Inflammatory macrophage treated with lipopolysaccharide for 1 hour (primary cell): Measurements from ENCODE around the gene ADAMTS18.
"Not testable (repeated sequence)": the region's sequence is repeated elsewhere in the genome, so short reads cannot be mapped to it uniquely, and the experiment has no call there.

Source experiments
- DNase-seq, 2 donors: peaks; one replicate each; pipeline ENCODE4 v3.0.0-alpha.2; 2020 to 2022

The ADAMTS18 gene

DNA sequence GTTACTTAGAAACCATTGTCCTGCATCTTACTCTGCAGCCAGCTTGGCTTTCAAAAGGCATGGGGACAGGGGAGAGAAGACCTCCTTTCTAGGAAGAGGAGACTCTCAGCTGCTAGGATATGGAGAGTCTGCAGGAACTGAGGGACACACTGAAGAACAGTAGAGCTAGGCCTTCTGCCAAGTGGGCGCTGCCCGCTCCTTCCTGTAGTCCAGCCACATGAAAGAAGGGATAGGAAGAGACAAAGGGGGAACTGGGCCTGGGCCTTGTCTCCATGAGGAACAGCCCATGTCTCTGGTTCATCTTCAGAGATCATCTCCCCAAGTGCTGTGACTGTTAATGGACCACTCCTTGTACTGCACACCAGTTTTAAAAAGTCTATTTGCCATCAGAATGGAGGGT lies 157.3 kb downstream of the ADAMTS18 start:
- DNase-seq, result no peak

DNA sequence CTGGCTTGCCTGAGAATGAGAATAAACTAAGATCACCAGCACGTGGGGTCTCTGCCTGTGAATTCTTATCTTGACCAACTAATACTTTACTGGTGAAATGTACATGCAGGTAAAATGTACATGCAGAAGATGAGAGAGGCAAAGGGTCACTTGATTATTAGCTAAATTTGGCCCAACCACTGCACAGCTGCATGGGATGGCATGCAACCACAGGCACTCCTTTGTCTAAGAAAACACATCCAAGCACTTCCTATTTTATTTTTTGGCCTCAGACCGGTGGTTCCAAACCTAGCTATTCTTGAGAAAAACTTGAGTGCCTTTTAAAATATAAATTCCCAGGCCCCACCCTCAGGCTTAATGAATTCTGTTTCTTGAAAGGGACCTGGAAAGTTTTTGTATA lies 157.7 kb downstream of the ADAMTS18 start:
- no peak for DNase-seq

DNA sequence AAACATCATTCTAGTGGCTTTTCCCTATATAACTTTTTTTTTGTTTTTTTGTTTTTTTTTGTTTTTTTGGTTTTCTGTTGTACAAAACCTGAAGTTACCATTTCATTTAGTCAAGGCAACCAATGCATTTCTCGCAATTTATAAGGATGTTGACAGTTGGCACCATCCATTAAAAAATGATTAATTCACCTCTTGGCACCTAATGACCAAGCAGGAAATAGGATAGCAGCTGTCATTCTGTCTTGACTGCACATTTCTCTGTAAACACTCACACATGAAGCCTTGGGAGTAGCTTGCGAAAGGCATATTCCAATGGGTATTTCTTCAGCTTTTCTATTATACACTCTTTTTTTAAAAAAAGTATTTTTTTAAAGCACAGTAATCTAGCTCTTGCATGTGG lies 158.2 kb downstream of the ADAMTS18 start:
- DNase-seq, result no peak

DNA sequence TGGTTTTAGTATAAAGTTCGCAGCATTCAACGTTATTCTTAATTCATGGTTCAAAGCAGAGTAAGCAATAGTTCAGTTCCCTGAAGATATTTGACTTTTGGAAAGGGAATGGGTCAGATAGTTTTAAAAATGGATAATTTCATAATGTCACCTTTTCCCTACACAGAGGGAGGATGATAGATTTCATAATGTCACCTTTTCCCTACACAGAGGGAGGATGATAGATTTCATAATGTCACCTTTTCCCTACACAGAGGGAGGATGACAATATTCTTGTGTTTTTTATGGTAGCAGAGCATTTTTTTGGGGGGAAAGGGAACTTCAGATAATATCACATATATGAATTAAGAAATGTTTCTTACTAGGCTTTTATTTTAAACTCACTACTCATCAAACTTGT lies 159.5 kb downstream of the ADAMTS18 start:
- DNase-seq, result not testable (repeated sequence)

DNA sequence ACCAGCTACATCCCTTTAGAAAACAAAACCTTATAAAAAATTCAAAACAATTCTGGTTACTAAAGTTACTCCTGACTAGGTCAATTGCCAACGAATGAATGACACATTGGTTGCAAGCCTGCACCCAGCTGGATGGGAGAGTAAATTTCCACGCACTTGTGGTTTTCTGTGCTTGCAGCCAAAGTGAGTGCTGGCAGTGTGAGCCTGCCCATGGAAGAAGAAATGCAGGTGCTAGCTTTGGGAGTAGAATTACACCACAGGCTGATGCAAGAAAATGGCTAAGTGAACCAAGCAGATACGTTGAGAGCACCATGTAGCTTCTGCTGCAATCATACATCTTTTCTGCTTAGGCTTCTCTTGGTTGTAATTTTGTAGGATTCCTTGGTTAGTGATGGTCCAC lies 161.0 kb downstream of the ADAMTS18 start:
- no peak for DNase-seq

DNA sequence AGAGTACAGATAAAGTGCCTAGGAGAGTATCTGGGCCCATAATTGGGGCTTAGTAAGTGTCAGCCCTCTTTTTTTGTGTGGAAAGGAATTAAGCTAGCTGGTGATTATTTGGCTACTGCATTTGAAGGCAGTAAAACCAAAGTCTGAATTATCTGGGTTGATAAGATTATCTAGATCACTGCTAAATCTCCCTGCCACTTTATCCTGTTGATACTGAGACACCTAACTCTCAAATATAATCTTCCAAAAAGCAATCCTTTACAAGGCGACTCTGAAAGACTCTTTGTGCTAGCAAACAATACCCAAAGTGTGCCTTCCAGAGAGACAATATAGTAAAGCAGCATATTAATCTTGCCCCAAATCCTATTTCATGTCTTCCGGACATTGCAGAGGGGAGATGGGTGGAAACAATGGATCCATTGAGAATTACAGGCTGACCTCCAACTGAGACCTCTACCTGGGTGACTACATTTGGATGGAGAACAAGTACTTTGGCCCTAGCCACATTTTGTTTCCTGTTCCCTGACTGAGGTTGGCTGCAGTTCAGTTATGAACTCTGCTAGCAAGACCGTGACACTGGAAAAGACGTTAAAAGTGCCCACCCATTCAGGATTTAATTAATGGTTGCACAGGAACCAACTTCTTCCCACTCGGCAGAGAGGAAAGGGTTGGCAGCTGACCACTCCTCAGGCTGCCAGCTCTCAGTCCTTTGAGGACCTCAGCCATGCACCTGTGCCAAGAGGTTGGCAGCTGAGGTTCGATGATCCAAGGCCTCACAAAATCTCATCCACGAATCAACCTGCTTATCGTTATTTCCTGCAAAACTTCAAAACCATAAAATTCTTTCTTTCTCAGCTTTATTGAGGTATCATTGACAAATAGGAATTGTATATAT lies 163.1 kb downstream of the ADAMTS18 start:
- DNase-seq, result no peak

DNA sequence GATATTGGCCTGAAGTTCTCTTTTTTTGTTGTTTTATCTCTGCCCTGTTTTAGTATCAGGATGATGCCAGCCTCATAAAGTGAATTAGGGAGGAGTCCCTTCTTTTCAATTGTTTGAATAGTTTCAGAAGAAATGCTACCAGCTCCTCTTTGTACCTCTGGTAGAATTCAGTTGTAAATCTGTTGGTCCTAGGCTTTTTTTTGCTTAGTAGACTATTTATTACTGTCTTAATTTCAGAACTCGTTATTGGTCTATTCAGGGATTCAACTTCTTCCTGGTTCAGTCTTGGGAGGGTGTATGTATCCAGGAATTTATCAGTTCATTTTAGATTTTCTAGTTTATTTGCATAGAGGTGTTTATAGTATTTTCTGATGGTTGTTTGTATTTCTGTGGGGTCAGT lies 168.6 kb downstream of the ADAMTS18 start:
- not testable (repeated sequence) for DNase-seq

DNA sequence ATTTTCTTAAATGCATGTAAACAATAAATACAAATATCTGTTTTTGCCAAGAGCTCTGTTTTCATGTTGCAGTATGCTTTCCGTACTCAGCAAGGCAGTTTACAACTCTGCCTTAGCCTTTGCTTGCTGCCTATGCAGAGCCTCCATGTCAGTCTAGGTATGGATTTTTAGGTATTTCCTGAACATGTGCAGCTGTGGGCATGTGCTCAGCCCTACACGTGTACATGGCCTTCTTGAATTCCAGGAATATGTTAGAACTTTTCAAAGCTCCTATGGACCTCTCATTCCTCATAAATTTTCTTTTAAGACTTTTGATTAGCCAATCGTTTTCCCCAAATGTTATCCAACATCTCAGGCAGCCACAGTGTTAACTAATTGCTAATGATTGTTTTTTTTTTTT lies 171.9 kb downstream of the ADAMTS18 start:
- DNase-seq, result no peak

DNA sequence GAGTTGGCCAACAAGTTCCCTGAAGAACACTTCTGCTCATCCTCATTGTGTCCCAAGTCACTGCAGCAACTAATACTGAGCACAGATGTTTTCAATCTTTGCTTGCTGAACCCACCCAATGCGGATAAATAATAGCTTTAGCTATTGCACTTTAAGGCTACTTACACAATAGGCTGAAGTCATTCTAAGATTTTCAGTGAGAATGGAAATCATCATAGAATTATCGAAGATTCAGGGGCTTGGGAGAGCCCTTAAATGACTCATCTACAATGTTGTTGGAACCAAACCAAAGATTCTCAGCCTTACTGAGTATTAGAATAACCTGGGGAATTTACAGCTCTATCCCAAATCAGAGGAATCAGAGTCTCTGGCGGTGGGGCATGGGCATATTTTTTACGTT lies 184.4 kb downstream of the ADAMTS18 start:
- DNase-seq, result no peak

DNA sequence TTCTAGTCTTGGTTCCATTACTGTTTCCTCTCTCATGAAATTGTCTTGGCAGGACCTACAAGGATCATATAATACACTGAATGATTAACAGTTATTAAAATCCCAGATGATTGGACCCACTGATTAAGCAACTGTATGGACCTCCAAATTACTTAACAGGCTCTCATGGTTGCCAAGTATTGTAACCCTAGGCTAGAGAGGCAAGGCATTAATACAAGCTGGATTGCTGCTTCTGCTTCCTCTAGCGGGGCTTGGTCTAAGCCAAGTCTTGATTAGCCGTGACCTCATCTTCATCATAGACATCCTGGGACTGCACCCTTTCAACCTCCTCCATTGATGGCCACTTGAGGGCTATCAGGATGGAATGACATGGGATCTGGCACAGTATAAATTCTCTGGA lies 188.7 kb downstream of the ADAMTS18 start:
- no peak for DNase-seq

DNA sequence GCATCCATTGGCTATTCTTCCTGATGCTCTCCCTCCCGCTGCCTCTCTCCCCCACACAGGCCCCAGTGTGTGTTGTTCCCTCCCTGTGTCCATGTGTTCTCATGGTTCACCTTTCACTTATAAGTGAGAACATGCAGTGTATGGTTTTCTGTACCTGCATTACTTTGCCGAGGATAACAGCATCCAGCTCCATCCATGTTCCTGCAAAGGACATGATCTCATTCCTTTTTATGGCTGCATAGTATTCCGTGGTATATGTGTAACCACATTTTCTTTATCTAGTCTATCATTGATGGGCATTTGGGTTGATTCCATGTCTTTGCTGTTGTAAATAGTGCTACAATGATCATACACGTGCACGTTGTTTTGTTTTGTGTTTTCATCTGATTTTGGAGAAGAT lies 192.4 kb downstream of the ADAMTS18 start:
- DNase-seq, result not testable (repeated sequence)

DNA sequence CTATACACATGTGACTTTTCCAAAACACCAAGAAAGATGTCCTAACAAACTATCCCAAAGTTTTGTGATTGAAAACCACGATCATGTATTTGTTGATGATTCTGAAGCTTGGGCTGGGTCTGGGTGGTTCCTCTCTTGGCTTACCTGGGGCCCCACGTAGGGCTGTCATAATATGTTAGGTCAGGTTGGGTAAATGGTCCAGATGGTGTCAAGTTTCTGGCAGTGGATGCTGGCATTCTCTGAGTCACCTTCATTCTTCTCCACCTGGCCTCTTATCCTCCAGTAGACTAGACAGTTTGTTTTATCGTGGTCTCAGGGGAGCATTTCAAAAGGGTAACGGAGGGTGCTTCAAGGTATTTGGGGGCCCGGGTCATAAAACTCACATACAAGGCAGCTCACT lies 196.2 kb downstream of the ADAMTS18 start:
- no peak for DNase-seq

DNA sequence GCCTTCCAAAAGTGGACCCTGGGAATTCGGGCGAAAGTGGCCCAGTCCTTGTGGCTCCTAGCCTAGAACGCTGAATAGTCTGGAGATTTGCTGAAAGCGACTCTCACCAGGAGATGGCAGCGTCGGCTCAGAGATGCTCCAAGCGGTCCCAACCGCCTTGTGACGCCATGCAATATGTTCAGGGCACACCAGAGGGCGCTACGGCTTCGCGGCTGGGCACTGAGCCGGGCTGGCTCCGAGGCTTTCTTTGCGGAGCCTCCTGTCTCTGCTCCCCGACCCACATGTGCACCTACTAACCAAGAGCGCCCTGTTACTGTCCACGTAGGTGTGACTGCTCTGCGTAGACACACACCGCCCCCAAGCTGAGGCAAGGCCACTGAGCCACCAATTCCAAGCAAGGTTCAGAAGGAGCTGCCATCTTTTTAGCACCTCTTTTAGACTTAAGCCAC lies 198.7 kb downstream of the ADAMTS18 start:
- DNase-seq, result peak; percentile 68 to 96

DNA sequence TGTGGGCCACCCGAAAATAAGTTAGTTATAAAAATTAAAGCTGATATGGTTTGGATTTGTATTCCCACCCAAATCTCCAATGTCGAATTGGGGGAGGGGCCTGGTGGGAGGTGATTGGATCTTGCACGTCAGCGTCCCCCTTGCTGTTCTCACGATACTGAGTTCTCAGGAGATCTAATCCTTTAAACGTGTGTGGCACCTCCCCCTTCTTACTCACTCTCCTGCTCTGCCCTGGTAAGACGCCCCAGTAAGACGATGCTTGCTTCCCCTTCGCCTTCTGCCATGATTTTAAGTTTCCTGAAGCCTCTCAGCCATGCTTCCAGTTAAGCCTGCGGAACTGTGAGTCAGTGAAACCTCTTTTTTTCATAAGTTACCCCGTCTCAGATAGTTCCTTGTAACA lies 200.2 kb downstream of the ADAMTS18 start:
- DNase-seq, result no peak

DNA sequence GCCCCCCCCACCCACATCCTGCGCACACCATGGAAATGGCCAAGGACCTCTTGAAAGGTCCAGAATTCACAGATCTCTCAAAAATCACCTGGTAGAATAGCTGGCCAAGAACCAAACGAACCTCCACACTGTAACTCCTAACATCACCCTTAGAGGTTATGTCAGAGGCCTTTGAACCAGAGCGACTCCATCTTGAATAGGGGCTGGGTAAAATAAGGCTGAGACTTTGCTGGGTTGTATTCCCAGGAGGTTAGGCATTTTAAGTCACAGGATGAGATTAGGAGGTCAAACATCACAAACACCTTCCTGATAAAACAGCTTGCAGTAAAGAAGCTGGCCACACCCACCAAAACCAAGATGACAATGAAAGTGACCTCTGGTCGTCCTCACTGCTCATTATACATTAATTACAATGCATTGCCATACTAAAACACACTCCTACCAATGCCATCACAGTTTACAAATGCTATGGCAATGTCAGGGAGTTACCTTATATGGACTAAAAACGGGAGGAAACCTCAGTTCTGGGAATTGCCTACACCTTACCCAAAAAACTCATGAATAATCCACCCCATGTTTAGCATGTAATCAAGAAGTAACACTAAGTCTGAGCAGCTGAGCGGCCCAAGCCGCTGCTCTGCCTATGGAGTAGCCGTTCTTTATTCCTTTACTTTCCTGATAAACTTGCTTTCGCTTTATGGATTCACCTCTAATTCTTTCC lies 200.9 kb downstream of the ADAMTS18 start:
- no peak for DNase-seq
